NCI-H1105 treated with DMSO at 0.1 percent for 48 hours (cell line): ENCODE measurements around the gene GRID2IP.
"Not testable (repeated sequence)": the region's sequence is repeated elsewhere in the genome, so short reads cannot be mapped to it uniquely, and the experiment has no call there.

Experiments
- DNase-seq: peaks from one replicate; lab custom pipeline; 2025; lab: John Stamatoyannopoulos, UW

The GRID2IP gene

DNA sequence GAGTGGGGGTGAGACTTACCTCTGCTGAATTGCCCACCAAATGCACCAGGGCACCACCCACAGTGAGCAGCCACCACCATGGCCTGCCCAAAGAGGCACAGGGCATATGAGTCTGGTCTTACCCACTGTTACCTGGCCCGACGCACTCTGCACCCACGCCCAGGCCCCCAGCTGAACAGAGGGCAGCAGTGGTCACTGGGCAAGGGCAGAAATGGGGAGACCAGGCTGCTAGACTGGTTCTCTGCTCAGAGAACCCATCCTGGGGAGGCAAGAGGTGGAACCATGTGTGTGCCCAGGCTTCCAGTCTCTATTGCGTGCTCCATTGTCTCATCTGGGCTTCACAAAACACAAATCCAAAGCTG, 64.1 kb downstream of the GRID2IP start:
- DNase-seq: no peak

DNA sequence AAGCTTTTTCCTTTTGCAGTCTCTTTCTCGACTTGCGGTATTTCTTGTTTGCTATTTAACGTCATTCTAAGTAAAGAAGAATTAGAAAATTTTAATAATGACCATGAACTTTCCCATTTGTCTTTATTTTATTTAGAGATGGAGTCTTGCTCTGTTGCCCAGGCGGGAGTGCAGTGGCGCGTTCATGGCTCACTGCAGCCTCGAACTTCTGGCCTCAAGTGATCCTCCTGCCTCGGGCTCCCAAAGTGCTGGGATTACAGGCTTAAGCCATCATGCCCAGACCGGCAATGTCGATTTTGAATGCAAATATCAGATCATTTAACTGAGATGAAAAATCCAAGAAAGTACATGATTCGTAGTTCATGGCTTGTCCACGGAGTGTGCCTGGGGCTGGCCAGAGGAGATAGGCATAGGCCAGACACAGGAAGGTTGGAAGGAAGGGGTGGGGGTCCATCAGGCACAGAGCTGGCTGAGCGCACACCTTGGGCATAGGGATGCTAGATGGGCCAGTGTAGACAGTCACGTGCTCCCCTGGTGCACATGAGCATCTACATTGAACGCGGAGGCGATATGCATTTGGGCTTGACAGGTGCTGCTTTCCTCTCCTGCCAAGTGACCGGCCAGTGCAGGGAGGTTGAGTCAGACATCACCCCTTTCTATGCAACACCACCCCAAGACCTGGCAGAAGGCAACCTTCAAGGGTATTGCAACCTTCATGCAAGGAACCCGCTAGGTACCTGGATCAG, 64.7 kb downstream of the GRID2IP start:
- DNase-seq: no peak

DNA sequence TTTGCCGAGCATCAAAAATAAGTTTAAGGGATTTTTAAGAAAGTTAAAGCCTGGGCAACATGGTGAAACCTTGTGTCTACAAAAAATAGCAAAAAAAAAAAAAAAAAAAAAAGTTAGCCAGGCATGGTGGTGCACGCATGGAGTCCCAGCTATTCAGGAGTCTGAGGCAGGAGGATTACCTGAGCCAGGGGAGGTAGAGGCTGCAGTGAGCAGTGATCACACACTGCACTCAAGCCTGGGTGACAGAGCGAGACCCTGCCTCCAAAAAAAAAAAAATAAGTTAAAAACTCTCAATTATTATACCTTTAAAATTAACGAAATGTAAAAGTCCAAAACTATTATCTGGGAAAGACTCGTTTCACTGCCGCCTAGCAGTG, 68.5 kb downstream of the GRID2IP start:
- no peak for DNase-seq

GRCh38 chr7:6482307-6482706, 69.0 kb downstream of the GRID2IP start:
- DNase-seq: no peak

DNA sequence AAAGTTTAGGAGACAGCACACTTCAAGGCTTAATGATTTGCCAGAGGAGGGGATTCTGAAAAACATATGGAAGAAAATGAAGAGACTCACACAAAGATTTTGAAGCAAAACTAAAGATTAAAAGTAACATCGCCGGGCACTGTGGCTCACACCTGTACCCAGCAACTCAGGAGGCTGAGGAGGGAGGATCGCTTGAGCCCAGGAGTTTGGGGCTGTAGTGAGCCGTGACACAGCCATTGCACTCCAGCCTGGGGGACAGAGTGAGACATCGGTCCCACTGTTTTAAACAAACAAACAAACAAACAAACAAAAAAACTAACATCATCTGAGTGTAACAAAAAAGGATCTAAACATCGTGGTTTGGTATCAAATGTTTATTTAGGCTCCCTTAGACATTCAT, 69.8 kb downstream of the GRID2IP start:
- DNase-seq: no peak

- DNase-seq: no peak
Observed at GRCh38 chr7:6480323-6480660, 71.0 kb downstream of the GRID2IP start.

GRCh38 chr7:6479067-6479466, 72.2 kb downstream of the GRID2IP start:
- DNase-seq: no peak

DNA sequence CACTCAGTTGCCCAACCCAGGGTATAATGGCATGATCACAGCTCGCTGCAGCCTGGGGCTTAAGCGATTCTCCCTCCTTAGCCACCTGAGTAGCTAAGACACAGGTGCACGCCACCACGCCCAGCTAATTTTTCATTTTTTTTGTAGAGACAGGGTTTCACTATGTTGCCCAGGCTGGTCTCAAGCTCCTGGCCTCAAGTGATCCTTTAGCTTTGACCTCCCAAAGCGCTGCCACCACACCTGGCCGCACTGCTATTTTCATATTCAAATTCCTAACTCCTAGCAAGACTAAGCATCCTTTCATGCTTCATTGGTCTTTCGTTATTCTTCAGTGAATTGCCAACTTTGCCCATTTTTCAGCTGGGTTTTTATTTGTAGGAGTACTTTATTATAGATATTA, 73.1 kb downstream of the GRID2IP start:
- DNase-seq: no peak

DNA sequence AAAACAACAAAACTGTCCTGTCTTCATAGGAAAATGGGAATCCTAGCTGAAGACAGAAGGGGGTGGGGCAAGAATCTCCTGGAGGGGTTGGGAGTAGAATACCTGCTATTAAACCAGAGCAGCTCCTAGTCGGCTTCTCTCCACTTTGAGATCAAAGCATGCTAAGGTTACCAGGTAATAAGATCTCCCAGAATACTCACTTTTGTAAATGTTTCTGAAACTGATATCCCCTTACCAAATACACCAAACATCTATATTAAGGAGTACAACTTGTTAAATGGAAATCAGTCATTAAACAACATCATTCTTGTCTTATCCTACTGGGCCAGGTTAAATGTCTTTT, 74.0 kb downstream of the GRID2IP start:
- DNase-seq: no peak

DNA sequence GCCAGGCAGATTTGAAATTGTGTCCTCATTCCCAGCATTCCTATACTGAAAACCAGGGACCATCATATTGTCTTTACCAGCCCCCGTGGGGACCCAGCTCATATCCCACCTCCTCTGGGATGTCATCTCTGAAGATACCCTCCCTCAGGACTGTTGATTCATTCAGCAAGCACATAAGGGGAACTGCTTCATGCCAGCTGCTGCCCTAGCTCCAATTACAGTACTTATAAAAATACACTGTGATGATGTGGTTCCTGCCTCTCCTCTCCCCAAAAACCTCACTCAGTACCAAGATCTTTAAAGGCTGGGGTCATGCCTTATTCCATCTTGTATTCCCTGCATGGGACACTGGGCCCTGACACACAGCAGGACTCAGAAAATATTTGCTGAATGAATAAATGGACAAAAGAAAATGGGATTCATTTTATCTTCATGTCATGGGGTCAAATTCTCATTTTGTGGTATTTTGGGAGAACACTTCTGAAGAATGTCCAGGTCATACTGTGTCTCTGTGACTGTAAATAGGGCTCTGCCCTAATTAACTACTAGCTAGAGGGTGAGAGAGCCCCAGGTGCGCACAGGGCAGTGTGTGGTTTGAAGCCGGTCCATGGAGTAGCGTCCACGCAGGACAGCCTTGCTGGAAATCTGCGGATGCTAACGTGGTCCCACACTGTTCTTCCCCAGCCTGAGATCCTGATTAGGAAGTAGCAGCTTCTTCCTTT, 74.5 kb downstream of the GRID2IP start:
- DNase-seq: no peak

- DNase-seq: no peak
Observed at GRCh38 chr7:6475433-6476186, 75.7 kb downstream of the GRID2IP start.

GRCh38 chr7:6465862-6466261, 85.4 kb downstream of the GRID2IP start:
- DNase-seq: no peak

- DNase-seq: not testable (repeated sequence)
Observed at GRCh38 chr7:6463609-6464008, 87.7 kb downstream of the GRID2IP start.

- DNase-seq: no peak
Observed at GRCh38 chr7:6461946-6462550, 89.2 kb downstream of the GRID2IP start.

- DNase-seq: no peak
Observed at GRCh38 chr7:6460990-6461584, 90.2 kb downstream of the GRID2IP start.

- DNase-seq: no peak
Observed at GRCh38 chr7:6460303-6460702, 91.0 kb downstream of the GRID2IP start.

DNA sequence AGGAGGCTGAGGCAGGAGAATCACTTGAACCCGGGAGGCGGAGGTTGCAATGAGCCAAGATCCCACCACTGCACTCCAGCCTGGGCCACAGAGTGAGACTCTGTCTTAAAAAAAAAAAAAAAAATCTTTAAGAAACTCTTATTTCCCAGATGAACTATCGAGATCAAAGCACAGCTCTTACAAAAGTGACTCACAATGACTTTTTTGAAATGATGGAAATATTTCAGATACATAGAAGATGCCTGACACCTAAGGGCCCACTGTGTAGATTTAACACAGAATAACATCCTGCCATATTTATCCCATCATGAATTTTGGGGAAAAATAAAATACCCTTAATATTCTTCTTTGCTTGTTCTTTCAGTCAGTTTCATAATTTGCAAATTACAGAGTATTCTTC, 92.6 kb downstream of the GRID2IP start:
- DNase-seq: not testable (repeated sequence)

GRCh38 chr7:6453734-6454133, 97.5 kb downstream of the GRID2IP start:
- no peak for DNase-seq

GRCh38 chr7:6451224-6451705, 100.0 kb downstream of the GRID2IP start:
- DNase-seq: no peak

GRCh38 chr7:6450591-6450990, 100.7 kb downstream of the GRID2IP start:
- DNase-seq: not testable (repeated sequence)

GRCh38 chr7:6449884-6450283, 101.4 kb downstream of the GRID2IP start:
- not testable (repeated sequence) for DNase-seq

DNA sequence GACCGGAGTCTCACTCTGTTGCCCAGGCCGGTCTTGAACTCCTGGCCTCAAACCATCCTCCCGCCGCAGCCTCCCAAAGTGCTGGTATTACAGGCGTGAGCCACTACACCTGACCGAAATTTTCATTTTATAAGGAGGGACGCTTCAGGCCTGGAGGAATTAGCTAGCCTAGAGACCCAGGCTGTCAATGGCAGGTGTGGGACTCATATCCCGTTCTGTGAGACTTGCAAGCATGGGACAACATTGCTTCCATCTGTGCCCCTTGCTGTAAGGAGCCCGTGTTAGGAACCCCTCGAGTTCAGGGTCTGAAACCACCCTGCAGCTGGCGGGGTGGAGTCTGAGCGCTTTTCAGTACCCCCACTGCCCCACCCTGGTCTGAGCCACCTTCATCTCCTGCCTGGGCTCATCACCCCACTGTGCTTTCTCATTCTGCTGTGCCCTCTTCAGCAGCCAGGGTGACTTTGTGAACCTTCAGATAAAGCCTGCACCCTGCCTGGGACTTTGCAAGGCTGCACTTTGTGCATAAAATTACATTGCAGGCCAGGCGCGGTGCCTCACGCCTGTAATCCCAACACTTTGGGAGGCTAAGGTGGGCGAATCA, 102.2 kb downstream of the GRID2IP start:
- DNase-seq: no peak
